B cell (primary cell): ENCODE data around the gene ADCY7. TPM values are rescaled to one million over a fixed set of nuclear protein-coding genes. Genes with fewer than 3 reads are reported as not detected.

Experiments
- ATAC-seq: fragments of 200-7000 bp; cut with Tn5 transposase; one replicate; pipeline ENCODE4 v1.10.0; 2021; ENCODE audit warnings: low read depth, mild to moderate bottlenecking, moderate number of reproducible peaks, moderate library complexity
- CTCF ChIA-PET: fragments of 350-600 bp; sonication (Branson Sonifier 250); formaldehyde crosslinking; loops from one replicate; lab custom pipeline; 2021; ENCODE audit warnings: antibody characterized with exemption, inconsistent platforms; lab: Charles Lee
- POLR2A ChIA-PET: fragments of 350-600 bp; sonication (Branson Sonifier 250); formaldehyde crosslinking; loops from one replicate; lab custom pipeline; 2021; ENCODE audit warnings: antibody characterized with exemption; lab: Charles Lee
- DNase-seq: peaks from one replicate; pipeline ENCODE4 v3.0.0; 2013
- H2AFZ ChIP-seq: 2 replicates; pipeline ENCODE4 v1.6.1; 2012; ENCODE audit warnings: mild to moderate bottlenecking, low read depth, low read length; ENCODE audit not compliant: insufficient read depth, poor library complexity, severe bottlenecking
- H3K27ac ChIP-seq, 2 donors: 1 replicate in 1 of 2; 2 replicates in 1 of 2; pipeline ENCODE4 v1.5.1; 2012 to 2013; ENCODE audit warnings: low read length in 2 of 2, mild to moderate bottlenecking in 2 of 2, moderate library complexity in 1 of 2
- H3K27me3 ChIP-seq, 4 experiments: fragments of 200-600 bp in 1 of 4; sonication (generic) in 1 of 4; replicated peaks in 1 of 4; 1 replicate in 2 of 4; 2 replicates in 2 of 4; pipeline versions ENCODE4 v1.6.1 to v1.7.0; 2013 to 2016; ENCODE audit warnings: low read length in 3 of 4, mild to moderate bottlenecking in 2 of 4, mixed read lengths in 1 of 4, moderate library complexity in 1 of 4; ENCODE audit not compliant: insufficient read depth in 4 of 4, control insufficient read depth in 3 of 4; ENCODE audit errors: control extremely low read depth in 1 of 4
- H3K36me3 ChIP-seq, 2 experiments: replicated peaks in 1 of 2; 1 replicate in 1 of 2; 2 replicates in 1 of 2; pipeline versions ENCODE4 v1.6.1 to v1.7.1; 2013; ENCODE audit warnings: low read length in 1 of 2; ENCODE audit not compliant: insufficient read depth in 2 of 2, control insufficient read depth in 1 of 2; ENCODE audit errors: control extremely low read depth in 1 of 2, extremely low read depth in 1 of 2
- H3K4me1 ChIP-seq, 2 donors: fragments of 200-600 bp in 1 of 2; sonication (generic) in 1 of 2; 1 replicate in 1 of 2; 2 replicates in 1 of 2; pipeline versions ENCODE4 v1.5.1 to v1.6.1; 2013 to 2017; ENCODE audit warnings: low read length in 2 of 2; ENCODE audit not compliant: control insufficient read depth in 2 of 2, insufficient read depth in 2 of 2
- H3K4me2 ChIP-seq: replicated peaks from 2 replicates; pipeline ENCODE3; 2012; ENCODE audit warnings: mild to moderate bottlenecking, low read depth, low read length; ENCODE audit not compliant: poor library complexity, severe bottlenecking
- H3K4me3 ChIP-seq, 5 experiments: fragments of 200-600 bp in 1 of 5; sonication (generic) in 1 of 5; 1 replicate in 3 of 5; 2 replicates in 2 of 5; pipeline versions ENCODE4 v1.5.1 to v1.7.0; 2011 to 2016; ENCODE audit warnings: low read length in 4 of 5, mild to moderate bottlenecking in 4 of 5, low read depth in 2 of 5, control low read depth in 1 of 5, moderate library complexity in 1 of 5; ENCODE audit not compliant: insufficient read depth in 1 of 5; ENCODE audit errors: control extremely low read depth in 1 of 5, extremely low read depth in 1 of 5
- H3K79me2 ChIP-seq: fragments of 200-600 bp; sonication (generic); one replicate; pipeline ENCODE4 v1.6.0; 2016; ENCODE audit warnings: low read length; ENCODE audit not compliant: control insufficient read depth, insufficient read depth
- H3K9ac ChIP-seq: fragments of 200-600 bp; sonication (generic); 2 replicates; pipeline ENCODE4 v1.6.1; 2017; ENCODE audit warnings: mild to moderate bottlenecking, low read length, moderate library complexity
- H3K9me3 ChIP-seq, 3 donors: one replicate each; pipeline versions ENCODE4 v1.6.1 to v1.7.1; 2013; ENCODE audit warnings: low read length in 2 of 3; ENCODE audit not compliant: control insufficient read depth in 2 of 3, insufficient read depth in 1 of 3; ENCODE audit errors: control extremely low read depth in 1 of 3
- H4K20me1 ChIP-seq: 2 replicates; pipeline ENCODE4 v1.6.0; 2012; ENCODE audit warnings: mild to moderate bottlenecking, low read length; ENCODE audit not compliant: insufficient read depth, control insufficient read depth, poor library complexity, severe bottlenecking
- H3K27ac Mint-ChIP-seq: one replicate; pipeline ENCODE4 v1.8.0; 2021; ENCODE audit warnings: mixed read lengths
- H3K27me3 Mint-ChIP-seq: one replicate; pipeline ENCODE4 v1.8.0; 2021; ENCODE audit warnings: mixed read lengths
- H3K4me1 Mint-ChIP-seq: one replicate; pipeline ENCODE4 v1.8.0; 2021; ENCODE audit warnings: mixed read lengths
- H3K4me3 Mint-ChIP-seq: one replicate; pipeline ENCODE4 v1.8.0; 2021; ENCODE audit warnings: mixed read lengths
- H3K9me3 Mint-ChIP-seq: one replicate; pipeline ENCODE4 v1.8.0; 2022; ENCODE audit warnings: mixed read lengths; ENCODE audit not compliant: insufficient read depth
- EZH2 ChIP-seq: IDR thresholded peaks from 2 replicates; pipeline ENCODE4 v1.6.1; 2012; ENCODE audit warnings: borderline replicate concordance, low read depth, mild to moderate bottlenecking, moderate library complexity, low read length; ENCODE audit not compliant: insufficient read depth, poor library complexity, severe bottlenecking
- WGBS: methylation state at CpG from one replicate; pipeline ENCODE4 v1.1.5; 2013; ENCODE audit warnings: missing lambda C conversion rate; ENCODE audit not compliant: insufficient coverage; 5-methylcytosine and 5-hydroxymethylcytosine counted together
- intact Hi-C: fragments of 100-400 bp; cut with micrococcal nuclease; formaldehyde crosslinking; loops from one replicate; pipeline ENCODE4 v1.10.0; 2022
- polyA plus RNA-seq: library from polyadenylated mRNA; depleted of rRNA; stranded (reverse); fragments of >200 nt; gene quantifications from 2 replicates; pipeline ENCODE4 v1.2.3, GENCODE V29; 2012
- total RNA-seq, 2 donors: library from RNA; stranded (reverse); fragments of 120-200 nt in 1 of 2; gene quantifications; 1 replicate in 1 of 2; 2 replicates in 1 of 2; pipeline versions ENCODE4 v1.2.3 to v1.2.4, GENCODE V29; 2013 to 2022
- TF ChIP-seq, protein P1 (sequence below): fragments of 200-600 bp; IDR thresholded peaks from one replicate; pipeline ENCODE4 v1.8.0; 2022; ENCODE audit warnings: antibody characterized with exemption, mild to moderate bottlenecking

The ADCY7 gene
- total and polyA plus RNA-seq, 2 donors (not counting 1 experiment from before 2014, with no cell fraction given), result 78.4 to 207 TPM

GRCh38 chr16:50219402-50219975, 46.9 kb upstream of the ADCY7 start:
- POLR2A ChIA-PET, result interaction anchor here (0.7 kb wide), 1 partner anchor 316 kb away, joined by 3 read pairs; no protein-coding TSS in a partner anchor

GRCh38 chr16:50224286-50224685, 42.1 kb upstream of the ADCY7 start:
- no peaks in the 10 kb centered on the region for H3K4me1 ChIP-seq
- no peaks in the 10 kb centered on the region for H3K9me3 ChIP-seq
- no peak overlapping the region for H3K4me3 ChIP-seq
- H3K36me3 ChIP-seq, result peaks cover 6 to 61% of the 10 kb centered on the region in 2 experiments
- Mint-ChIP-seq H3K27me3 (no peaks in the 10 kb centered on the region), H3K9me3 (no peaks in the 10 kb centered on the region), H3K27ac (no peak overlapping the region), H3K4me3 (no peak overlapping the region), H3K4me1 (no peaks in the 10 kb centered on the region)
- ChIA-PET POLR2A (no interaction called here), CTCF (no interaction called here)
- no peaks in the 10 kb centered on the region for H3K27me3 ChIP-seq
- intact Hi-C loops, result no loop called here
- no peak overlapping the region for H3K27ac ChIP-seq
- DNase-seq (no peak), ATAC-seq (no peak)
- no peak overlapping the region for H3K9ac ChIP-seq
- no peak overlapping the region for H3K4me2 ChIP-seq
- H4K20me1 ChIP-seq, result no peaks in the 10 kb centered on the region
- no peak for TF ChIP-seq EZH2
- TF ChIP-seq, protein P1, sequence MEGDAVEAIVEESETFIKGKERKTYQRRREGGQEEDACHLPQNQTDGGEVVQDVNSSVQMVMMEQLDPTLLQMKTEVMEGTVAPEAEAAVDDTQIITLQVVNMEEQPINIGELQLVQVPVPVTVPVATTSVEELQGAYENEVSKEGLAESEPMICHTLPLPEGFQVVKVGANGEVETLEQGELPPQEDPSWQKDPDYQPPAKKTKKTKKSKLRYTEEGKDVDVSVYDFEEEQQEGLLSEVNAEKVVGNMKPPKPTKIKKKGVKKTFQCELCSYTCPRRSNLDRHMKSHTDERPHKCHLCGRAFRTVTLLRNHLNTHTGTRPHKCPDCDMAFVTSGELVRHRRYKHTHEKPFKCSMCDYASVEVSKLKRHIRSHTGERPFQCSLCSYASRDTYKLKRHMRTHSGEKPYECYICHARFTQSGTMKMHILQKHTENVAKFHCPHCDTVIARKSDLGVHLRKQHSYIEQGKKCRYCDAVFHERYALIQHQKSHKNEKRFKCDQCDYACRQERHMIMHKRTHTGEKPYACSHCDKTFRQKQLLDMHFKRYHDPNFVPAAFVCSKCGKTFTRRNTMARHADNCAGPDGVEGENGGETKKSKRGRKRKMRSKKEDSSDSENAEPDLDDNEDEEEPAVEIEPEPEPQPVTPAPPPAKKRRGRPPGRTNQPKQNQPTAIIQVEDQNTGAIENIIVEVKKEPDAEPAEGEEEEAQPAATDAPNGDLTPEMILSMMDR, result no peak
- no peak overlapping the region for H2AFZ ChIP-seq
- no CpG with 5 or more reads among the region's 3 CpGs for WGBS
- H3K79me2 ChIP-seq, result no peaks in the 10 kb centered on the region

More at GRCh38 chr16:50219402-50219975, 46.9 kb upstream of the ADCY7 start:
- no peak for TF ChIP-seq EZH2
- TF ChIP-seq, protein P1, result no peak
- CTCF ChIA-PET, result interaction anchor here (2.1 kb wide), 1 partner anchor 9 kb away, joined by 7 read pairs; no protein-coding TSS in a partner anchor
- Mint-ChIP-seq H3K9me3 (no peaks in the 10 kb centered on the region), H3K27me3 (no peaks in the 10 kb centered on the region), H3K4me3 (no peak overlapping the region), H3K27ac (no peak overlapping the region), H3K4me1 (no peaks in the 10 kb centered on the region)
- H4K20me1 ChIP-seq, result no peaks in the 10 kb centered on the region
- DNase-seq, result no peak
- no peaks in the 10 kb centered on the region for H3K4me1 ChIP-seq
- no peak overlapping the region for H3K9ac ChIP-seq
- peaks cover 15 to 52% of the 10 kb centered on the region in 2 experiments for H3K36me3 ChIP-seq
- no peak for ATAC-seq
- WGBS, result 100% methylated on average over 3 of the region's 4 CpGs
- H3K9me3 ChIP-seq, result no peaks in the 10 kb centered on the region
- intact Hi-C loops, result no loop called here
- no peak overlapping the region for H3K4me3 ChIP-seq
- H3K27me3 ChIP-seq, result no peaks in the 10 kb centered on the region
- H3K4me2 ChIP-seq, result no peak overlapping the region
- no peak overlapping the region for H3K27ac ChIP-seq
- no peaks in the 10 kb centered on the region for H3K79me2 ChIP-seq
- H2AFZ ChIP-seq, result no peak overlapping the region
